ENCODE results near the gene KRTAP4-5. TPM values are rescaled to one million over a fixed set of nuclear protein-coding genes. Genes with fewer than 3 reads are reported as not detected.
"Not testable (repeated sequence)": the region's sequence is repeated elsewhere in the genome, so short reads cannot be mapped to it uniquely, and the experiment has no call there.

The KRTAP4-5 gene
- total RNA-seq, 1 donor = not detected

DNA sequence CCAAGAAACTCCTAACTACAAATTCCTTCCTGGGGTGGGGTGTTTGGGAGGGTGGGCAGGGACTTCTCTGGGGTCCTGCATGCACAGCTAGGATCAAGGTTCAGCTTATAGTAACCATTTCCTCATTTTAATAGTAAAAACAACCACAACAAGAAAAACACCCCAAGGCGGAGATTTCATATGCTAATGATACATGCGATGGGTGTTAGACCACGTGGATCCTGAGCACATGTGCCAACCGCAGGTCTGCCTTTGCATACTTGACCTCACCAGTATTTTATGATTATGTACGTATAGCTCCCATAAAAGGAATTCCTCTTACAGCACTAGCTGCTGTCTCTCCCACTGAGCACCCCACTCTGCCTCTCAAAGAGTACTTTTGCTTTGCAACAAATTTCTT is 33.3 kb downstream of the KRTAP4-5 start:
- peak in 1 of 3 donors; percentile 28 for DNase-seq (ENCODE audit: low read depth in 2 of 3, low spot score in 2 of 3)

DNA sequence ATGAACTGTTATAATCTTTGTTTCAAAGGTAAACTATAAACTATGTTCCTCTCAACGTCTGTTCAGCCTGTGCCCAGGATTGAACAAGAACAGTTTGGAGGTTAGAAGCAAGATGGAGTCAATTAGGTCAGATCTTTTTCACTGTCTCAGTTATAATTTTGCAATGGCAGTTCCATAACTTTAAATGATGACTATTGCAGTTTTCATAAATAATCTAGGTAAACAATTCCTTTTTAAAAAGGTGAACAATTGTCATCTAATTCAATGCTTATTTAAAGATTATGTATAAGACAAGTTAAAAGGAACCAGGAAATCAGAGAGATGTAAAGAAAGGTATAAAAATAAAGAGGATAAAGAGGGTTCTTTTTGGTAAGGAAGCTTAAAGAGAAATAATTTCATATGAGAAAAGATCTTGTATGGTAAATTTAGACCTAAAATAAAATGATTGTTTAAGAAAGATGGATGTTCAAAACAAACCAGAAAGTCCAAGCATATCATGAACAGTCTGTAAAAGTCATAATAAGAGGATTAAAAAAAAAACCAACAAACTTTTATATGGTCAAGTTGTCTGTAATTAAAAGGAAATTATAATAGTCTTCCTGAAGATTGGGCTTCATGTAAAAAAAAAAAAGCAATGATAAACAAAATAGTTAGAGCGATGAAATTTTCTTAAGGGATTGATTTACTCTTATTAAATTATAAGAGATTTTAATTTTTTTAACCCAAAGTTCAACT is 38.3 kb downstream of the KRTAP4-5 start:
- no peak for DNase-seq (ENCODE audit: low read depth in 2 of 3, low spot score in 2 of 3)

DNA sequence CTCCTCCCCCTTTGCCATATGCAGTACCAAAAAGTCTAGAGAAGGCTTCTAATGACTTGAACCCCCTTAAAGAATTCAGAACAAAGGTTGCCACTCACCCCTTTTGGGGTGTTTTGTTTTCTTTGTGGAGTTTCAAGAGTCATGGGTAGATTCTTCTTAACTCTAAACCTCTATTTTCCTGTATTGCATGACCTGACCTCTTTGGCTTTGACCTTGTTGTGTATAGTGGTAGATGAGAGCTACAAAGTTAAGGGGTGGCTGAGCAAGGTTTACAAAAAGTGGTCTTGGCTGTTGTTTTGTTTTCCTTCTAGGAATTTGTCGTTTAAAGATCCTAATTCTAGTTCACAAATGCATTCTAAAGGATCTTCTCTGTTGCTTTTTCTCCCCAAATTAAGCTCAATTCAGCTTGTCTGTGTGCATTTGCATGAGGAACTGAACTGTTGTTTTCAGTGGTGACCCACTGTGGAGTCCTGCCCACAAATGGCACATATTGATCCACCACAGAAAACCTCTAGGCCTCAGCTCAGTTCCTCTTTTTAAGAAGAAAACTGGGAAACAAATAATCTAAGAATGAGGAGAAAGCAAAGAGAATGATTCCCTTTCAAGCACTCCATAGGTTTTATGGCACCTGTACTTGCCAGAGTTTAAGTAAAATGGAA is 40.8 kb downstream of the KRTAP4-5 start:
- not testable (repeated sequence) for DNase-seq (ENCODE audit: low read depth in 2 of 3, low spot score in 2 of 3)

DNA sequence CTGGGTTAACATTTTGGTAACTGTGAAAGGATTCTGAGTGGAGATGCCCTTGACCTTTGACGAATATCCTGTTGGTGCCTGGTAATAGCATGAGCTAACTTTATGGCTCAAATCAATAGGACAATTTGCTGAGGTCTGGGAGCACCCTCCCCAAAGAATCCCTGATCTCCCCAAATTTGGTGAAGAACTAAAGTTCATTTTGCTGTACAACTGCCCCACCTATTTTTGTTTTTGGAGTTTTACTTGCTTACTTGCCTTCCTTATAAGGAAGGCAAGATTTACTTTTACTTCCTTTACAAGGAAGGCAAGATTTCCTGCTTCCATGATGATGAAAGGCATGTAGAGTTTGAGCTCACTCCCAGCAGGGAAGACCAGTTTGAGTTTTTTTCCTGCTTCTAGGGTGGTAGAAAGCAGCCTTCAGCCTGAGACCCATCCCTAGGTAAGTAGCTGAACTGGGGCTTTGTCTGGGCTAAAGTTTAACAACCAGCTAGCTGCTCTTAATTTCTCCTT is 41.6 kb downstream of the KRTAP4-5 start:
- no peak for DNase-seq (ENCODE audit: low read depth in 2 of 3, low spot score in 2 of 3)

DNA sequence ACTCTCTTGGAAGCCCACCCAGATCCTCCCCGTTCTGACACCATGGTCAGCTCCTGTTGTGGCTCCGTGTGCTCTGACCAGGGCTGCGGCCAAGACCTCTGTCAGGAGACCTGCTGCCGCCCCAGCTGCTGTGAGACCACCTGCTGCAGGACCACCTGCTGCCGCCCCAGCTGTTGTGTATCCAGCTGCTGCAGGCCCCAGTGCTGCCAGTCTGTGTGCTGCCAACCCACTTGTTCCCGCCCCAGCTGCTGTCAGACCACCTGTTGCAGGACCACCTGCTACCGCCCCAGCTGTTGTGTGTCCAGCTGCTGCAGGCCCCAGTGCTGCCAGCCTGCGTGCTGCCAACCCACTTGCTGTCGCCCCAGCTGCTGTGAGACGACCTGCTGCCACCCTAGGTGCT is 44.3 kb downstream of the KRTAP4-5 start, which contains the start of gene KRTAP4-9:
TSS of gene KRTAP4-9 (plus strand) at position 43 of the 400 bp plus-strand sequence. CDS start at position 43, 0 bp downstream.
- not testable (repeated sequence) for DNase-seq (ENCODE audit: low read depth in 2 of 3, low spot score in 2 of 3)

DNA sequence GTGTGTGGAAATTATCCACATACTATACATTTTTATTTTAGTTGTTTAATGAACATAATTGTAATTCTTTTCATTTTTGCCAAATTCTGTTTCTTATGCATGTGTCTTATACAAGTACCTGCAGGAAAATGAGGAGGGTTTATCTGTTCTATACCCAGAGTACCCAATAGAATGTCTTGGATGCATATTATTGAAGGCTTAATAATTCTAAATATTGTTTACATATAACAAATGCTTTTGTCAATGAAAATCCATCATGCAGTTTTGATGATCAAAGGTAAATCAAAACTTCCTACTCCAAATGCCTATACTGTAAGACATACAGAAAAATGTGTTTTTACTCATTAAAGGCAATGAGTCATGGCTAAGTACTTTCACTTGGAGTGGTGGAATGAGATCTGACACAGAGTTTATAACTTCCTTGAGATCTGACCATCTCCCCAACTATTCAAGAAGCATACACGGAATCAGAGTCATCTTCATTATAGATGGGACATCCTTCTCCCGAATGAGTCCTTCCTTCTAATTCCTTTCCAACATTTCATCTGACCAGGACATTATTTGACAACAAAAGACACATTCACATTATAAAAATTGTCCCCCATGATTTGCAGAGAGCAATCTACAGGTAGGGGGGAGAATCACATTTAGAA is 45.1 kb downstream of the KRTAP4-5 start:
- not testable (repeated sequence) for DNase-seq (ENCODE audit: low read depth in 2 of 3, low spot score in 2 of 3)

DNA sequence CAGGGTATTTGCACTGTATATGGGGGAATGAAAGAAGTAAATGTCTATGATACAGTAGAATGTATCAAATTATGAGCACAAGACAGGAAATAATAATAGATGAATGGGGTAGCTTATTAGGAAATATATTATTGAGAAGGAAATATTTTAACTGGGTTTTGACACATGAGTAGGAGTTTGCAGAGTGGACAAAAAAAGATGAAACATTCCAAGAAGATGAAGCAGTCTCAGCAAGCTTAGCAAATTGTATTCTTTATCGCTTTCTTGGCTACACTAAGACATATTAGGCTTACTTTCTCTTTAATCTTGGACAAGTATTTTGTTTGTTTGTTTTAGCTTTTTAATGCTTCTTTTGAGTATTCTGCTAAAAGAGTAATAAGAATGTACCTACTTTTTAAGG is 45.7 kb downstream of the KRTAP4-5 start:
- no peak for DNase-seq (ENCODE audit: low read depth in 2 of 3, low spot score in 2 of 3)

DNA sequence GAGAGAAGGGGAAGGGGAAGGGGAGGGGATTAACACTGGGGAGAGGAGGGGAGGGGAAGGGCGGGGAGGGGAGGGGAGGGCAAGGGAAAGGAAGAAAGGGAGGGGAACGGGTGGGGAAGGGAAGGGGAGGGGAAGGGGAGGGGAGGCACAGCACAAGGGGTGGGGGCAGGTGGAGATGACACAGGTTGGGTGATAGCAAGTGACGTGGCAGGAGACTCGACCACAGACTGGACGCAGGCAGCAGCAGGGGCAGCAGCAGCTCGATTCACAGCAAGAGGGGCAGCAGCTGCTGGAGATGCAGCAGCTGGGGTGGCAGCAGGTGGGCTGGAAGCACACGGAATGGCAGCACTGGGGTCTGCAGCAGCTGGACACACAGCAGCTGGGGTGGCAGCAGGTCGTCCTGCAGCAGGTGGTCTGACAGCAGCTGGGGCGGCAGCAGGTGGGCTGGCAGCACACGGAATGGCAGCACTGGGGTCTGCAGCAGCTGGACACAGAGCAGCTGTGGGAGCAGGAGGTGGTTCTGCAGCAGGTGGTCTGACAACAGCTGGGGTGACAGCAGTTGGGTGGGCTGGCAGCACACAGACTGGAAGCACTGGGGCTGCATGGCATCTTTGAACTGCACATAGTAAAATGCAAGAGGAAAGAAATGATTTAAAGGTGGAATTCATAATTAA is 47.9 kb downstream of the KRTAP4-5 start, which contains the start of gene KRTAP4-16:
TSS of gene KRTAP4-16 (minus strand) at position 624 of the 674 bp plus-strand sequence. CDS start at position 624, 0 bp downstream.
- no peak for DNase-seq (ENCODE audit: low read depth in 2 of 3, low spot score in 2 of 3)

DNA sequence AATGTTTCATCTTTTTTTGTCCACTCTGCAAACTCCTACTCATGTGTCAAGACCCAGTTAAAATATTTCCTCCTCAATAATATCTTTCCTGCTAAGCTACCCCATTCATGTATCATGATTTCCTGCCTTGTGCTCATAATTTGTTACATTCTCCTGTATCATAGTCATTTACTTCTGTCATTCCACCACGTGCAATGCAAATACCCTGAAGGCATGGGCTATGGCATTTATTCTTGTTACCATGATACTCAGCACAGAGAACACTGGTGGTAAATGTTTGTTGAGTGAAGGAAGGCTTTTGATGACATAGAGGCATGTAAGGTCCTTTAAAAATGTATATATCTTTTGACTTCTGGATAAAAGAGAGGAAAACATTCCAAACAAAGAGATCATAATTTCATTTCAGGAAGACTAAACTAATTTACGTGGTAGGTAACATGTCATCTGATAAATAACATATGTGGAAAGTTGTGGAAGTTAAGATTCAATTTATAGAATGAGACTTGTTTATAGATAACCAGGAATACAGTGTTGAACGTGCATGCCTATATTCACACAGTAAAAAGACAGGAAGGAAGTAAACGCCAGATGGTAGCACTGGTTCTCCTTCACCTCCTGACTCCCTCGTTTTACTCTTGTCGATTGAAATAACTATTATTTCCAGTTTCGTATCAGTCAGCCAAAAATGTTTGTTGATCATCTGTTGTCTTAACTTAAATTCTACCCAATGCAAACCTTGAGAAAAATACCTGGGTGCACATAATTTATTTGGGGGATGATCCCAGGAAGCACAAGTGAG is 49.7 kb downstream of the KRTAP4-5 start:
- DNase-seq (ENCODE audit: low read depth in 2 of 3, low spot score in 2 of 3) = peak in 1 of 3 donors; percentile 36

Small RNAs within 50 kb of the gene (small RNA-seq; reads per million reads assigned to genes)
- gene KRTAP4-17P = not detected

Other genes starting within 250 kb of the KRTAP4-5 start
- under 0.01 TPM for gene KRT23, start 212.2 kb downstream of the KRTAP4-5 start, total RNA-seq
- under 0.01 TPM for gene KRT39, start 182.9 kb downstream of the KRTAP4-5 start, total RNA-seq
- gene KRT40, start 165.5 kb downstream of the KRTAP4-5 start, total RNA-seq = not detected
- gene KRTAP3-3, start 155.7 kb downstream of the KRTAP4-5 start, total RNA-seq = not detected
- not detected for gene KRTAP3-2, start 149.9 kb downstream of the KRTAP4-5 start, total RNA-seq
- gene KRTAP3-1, start 140.7 kb downstream of the KRTAP4-5 start, total RNA-seq = not detected
- not detected for gene KRTAP1-5, start 122.6 kb downstream of the KRTAP4-5 start, total RNA-seq
- not detected for gene KRTAP1-4, start 119.6 kb downstream of the KRTAP4-5 start, total RNA-seq
- gene KRTAP1-3, start 115.0 kb downstream of the KRTAP4-5 start, total RNA-seq = not detected
- gene KRTAP1-1, start 108.4 kb downstream of the KRTAP4-5 start, total RNA-seq = not detected
- not detected for gene KRTAP2-1, start 102.5 kb downstream of the KRTAP4-5 start, total RNA-seq
- not detected for gene KRTAP2-2, start 94.6 kb downstream of the KRTAP4-5 start, total RNA-seq
- gene KRTAP2-3, start 89.7 kb downstream of the KRTAP4-5 start, total RNA-seq = not detected
- gene KRTAP2-4, start 83.9 kb downstream of the KRTAP4-5 start, total RNA-seq = not detected
- gene KRTAP4-7, start 65.7 kb downstream of the KRTAP4-5 start, total RNA-seq = not detected
- gene KRTAP4-8, start 51.7 kb downstream of the KRTAP4-5 start, total RNA-seq = not detected
- not detected for gene KRTAP4-16, start 47.6 kb downstream of the KRTAP4-5 start, total RNA-seq
- gene KRTAP4-9, start 44.4 kb downstream of the KRTAP4-5 start, total RNA-seq = under 0.01 TPM
- not detected for gene KRTAP4-11, start 31.5 kb downstream of the KRTAP4-5 start, total RNA-seq
- gene KRTAP4-12, start 25.6 kb downstream of the KRTAP4-5 start, total RNA-seq = not detected
- gene KRTAP4-6, start 9.3 kb downstream of the KRTAP4-5 start, total RNA-seq = not detected
- gene KRTAP4-4, start 10.9 kb upstream of the KRTAP4-5 start, total RNA-seq = not detected
- not detected for gene KRTAP4-3, start 18.4 kb upstream of the KRTAP4-5 start, total RNA-seq
- gene KRTAP4-2, start 28.4 kb upstream of the KRTAP4-5 start, total RNA-seq = not detected
- gene KRTAP4-1, start 35.1 kb upstream of the KRTAP4-5 start, total RNA-seq = not detected
- not detected for gene KRTAP9-1, start 40.1 kb upstream of the KRTAP4-5 start, total RNA-seq
- not detected for gene KRTAP9-2, start 76.8 kb upstream of the KRTAP4-5 start, total RNA-seq
- gene KRTAP9-3, start 82.6 kb upstream of the KRTAP4-5 start, total RNA-seq = not detected
- gene KRTAP9-8, start 88.2 kb upstream of the KRTAP4-5 start, total RNA-seq = not detected
- gene KRTAP9-4, start 99.9 kb upstream of the KRTAP4-5 start, total RNA-seq = not detected
- gene KRTAP9-9, start 105.6 kb upstream of the KRTAP4-5 start, total RNA-seq = not detected
- not detected for gene KRTAP9-6, start 115.6 kb upstream of the KRTAP4-5 start, total RNA-seq
- gene KRTAP9-7, start 125.9 kb upstream of the KRTAP4-5 start, total RNA-seq = not detected
- not detected for gene KRTAP29-1, start 153.0 kb upstream of the KRTAP4-5 start, total RNA-seq
- 0.27 TPM for gene KRTAP16-1, start 159.5 kb upstream of the KRTAP4-5 start, total RNA-seq
- gene KRTAP17-1, start 165.9 kb upstream of the KRTAP4-5 start, total RNA-seq = not detected
- gene KRT33A, start 201.0 kb upstream of the KRTAP4-5 start, total RNA-seq = not detected
- not detected for gene KRT33B, start 220.0 kb upstream of the KRTAP4-5 start, total RNA-seq
- gene KRT34, start 232.5 kb upstream of the KRTAP4-5 start, total RNA-seq = not detected
- gene KRT31, start 247.8 kb upstream of the KRTAP4-5 start, total RNA-seq = not detected